K562 (cell line): ENCODE measurements around the gene THEM5.

Source experiments
- JUNB ChIP-seq: fragments of 450-650 bp; formaldehyde crosslinking; conservative IDR thresholded peaks from 2 replicates; pipeline ENCODE4 v1.4.0; 2020; ENCODE audit warnings: mild to moderate bottlenecking
- NR2F6 ChIP-seq: fragments of 450-650 bp; formaldehyde crosslinking; IDR thresholded peaks from 2 replicates; pipeline ENCODE4 v1.4.0; 2020; ENCODE audit warnings: mild to moderate bottlenecking
- TF ChIP-seq, protein P1 (sequence below): sonication (generic); formaldehyde crosslinking; IDR thresholded peaks from 2 replicates; pipeline ENCODE4 v1.8.0; 2022; ENCODE audit warnings: mild to moderate bottlenecking, missing genetic modification reagents

DNA sequence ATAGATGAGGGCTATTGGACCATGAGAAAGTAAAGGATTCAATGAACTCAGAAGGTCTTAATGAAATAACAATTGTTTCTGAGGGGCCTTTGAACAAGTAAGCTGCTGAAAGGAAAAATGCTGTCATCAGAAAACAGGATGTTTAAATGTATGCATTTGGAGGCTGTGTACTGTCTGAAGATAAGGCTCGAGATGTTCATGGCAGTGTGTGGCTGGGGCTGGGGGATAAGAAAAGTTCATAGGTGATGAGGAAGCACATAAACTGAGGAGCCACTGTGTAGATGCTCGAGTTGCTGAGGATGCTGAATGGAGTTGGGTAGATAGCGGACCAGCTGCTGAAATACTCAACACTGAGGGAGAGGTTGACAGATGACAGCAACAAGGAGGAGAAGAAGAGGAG, 38.0 kb upstream of the THEM5 start:
- TF ChIP-seq JUNB (CRISPR knock-in tag) (no peak), NR2F6 (no peak)
- TF ChIP-seq, protein P1, sequence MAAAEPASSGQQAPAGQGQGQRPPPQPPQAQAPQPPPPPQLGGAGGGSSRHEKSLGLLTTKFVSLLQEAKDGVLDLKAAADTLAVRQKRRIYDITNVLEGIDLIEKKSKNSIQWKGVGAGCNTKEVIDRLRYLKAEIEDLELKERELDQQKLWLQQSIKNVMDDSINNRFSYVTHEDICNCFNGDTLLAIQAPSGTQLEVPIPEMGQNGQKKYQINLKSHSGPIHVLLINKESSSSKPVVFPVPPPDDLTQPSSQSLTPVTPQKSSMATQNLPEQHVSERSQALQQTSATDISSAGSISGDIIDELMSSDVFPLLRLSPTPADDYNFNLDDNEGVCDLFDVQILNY (CRISPR knock-in tag), result no peak
